Left colon (tissue), 2 donors: Measurements from ENCODE around the gene PATZ1. TPM values are rescaled to one million over a fixed set of nuclear protein-coding genes. Genes with fewer than 3 reads are reported as not detected.

ENCODE experiments used
- ATAC-seq: fragments of 200-7000 bp; cut with Tn5 transposase; one replicate; pipeline ENCODE4 v1.9.1; 2020; ENCODE audit warnings: mild to moderate bottlenecking, moderate library complexity
- DNase-seq, 2 donors: peaks; one replicate each; pipeline ENCODE4 v3.0.0-alpha.2; 2020
- intact Hi-C, 2 donors: fragments of 100-400 bp; cut with DNase I in 1 of 2; cut with micrococcal nuclease in 1 of 2; formaldehyde crosslinking; loops; one replicate each; pipeline versions ENCODE4 v1.11.2 to v1.14.0; 2022; cut with DNase I, micrococcal nuclease
- total RNA-seq, 2 donors: library from RNA; stranded (reverse); fragmentation: NEBNext Ultra II Directional; extraction: Animal tissue kit (Norgen Biotek cat#: 25700); gene quantifications; one replicate each; pipeline ENCODE4 v1.2.1, GENCODE V29; 2021
- donor health status: DM: no; HTN: no; CAD: no.
- donor health status: DM: yes; HTN: yes; CAD: no.

The PATZ1 gene
- total RNA-seq, 2 donors from 2014 or later = 11.0 to 15.0 TPM

- intact Hi-C loops = no loop called here
- peak; percentile 80 for ATAC-seq
- peak; percentile 97 to 98 for DNase-seq
Measured at GRCh38 chr22:31290494-31291471, 55.4 kb downstream of the PATZ1 start.

GRCh38 chr22:31289344-31289743 lies 56.8 kb downstream of the PATZ1 start:
- DNase-seq (peak; percentile 69 to 78), ATAC-seq (peak; percentile 42)
- intact Hi-C loops = no loop called here

GRCh38 chr22:31288496-31289240 lies 57.5 kb downstream of the PATZ1 start:
- DNase-seq (no peak), ATAC-seq (no peak)
- intact Hi-C loops = no loop called here

- no peak for ATAC-seq
- no peak for DNase-seq
- intact Hi-C loops = no loop called here
Measured at GRCh38 chr22:31287818-31288495, 58.2 kb downstream of the PATZ1 start.

- intact Hi-C loops = no loop called here
- ATAC-seq (no peak), DNase-seq (peak in 1 of 2 donors; percentile 62)
Measured at GRCh38 chr22:31286360-31287255, 59.5 kb downstream of the PATZ1 start.

GRCh38 chr22:31284281-31285155 lies 61.6 kb downstream of the PATZ1 start:
- intact Hi-C loops = no loop called here
- ATAC-seq = peak; percentile 8
- no peak for DNase-seq

GRCh38 chr22:31282748-31283468 lies 63.2 kb downstream of the PATZ1 start:
- intact Hi-C loops = no loop called here
- DNase-seq (no peak), ATAC-seq (peak; percentile 3)

GRCh38 chr22:31281733-31282132 lies 64.4 kb downstream of the PATZ1 start:
- intact Hi-C loops = no loop called here
- ATAC-seq (no peak), DNase-seq (no peak)

- intact Hi-C loops = loop anchor here in 1 of 2 donors (10.0 kb wide), 1 partner anchor 65 kb away; the partner anchor contains the start of gene LIMK2
- DNase-seq = no peak
- no peak for ATAC-seq
Measured at GRCh38 chr22:31279821-31280505, 66.2 kb downstream of the PATZ1 start.

GRCh38 chr22:31279327-31279669 lies 66.8 kb downstream of the PATZ1 start:
- DNase-seq (no peak), ATAC-seq (no peak)
- intact Hi-C loops = loop anchor here in 1 of 2 donors (10.0 kb wide), 1 partner anchor 64 kb away; the partner anchor contains the start of gene LIMK2

GRCh38 chr22:31278626-31279326 lies 67.4 kb downstream of the PATZ1 start:
- ATAC-seq = no peak
- intact Hi-C loops = loop anchor here in 1 of 2 donors (10.0 kb wide), 1 partner anchor 64 kb away; the partner anchor contains the start of gene LIMK2
- no peak for DNase-seq

- intact Hi-C loops = loop anchor here in 1 of 2 donors (10.0 kb wide), 1 partner anchor 63 kb away; the partner anchor contains the start of gene LIMK2
- ATAC-seq (peak; percentile 2), DNase-seq (no peak)
Measured at GRCh38 chr22:31278151-31278621, 68.0 kb downstream of the PATZ1 start.

GRCh38 chr22:31277741-31278140 lies 68.4 kb downstream of the PATZ1 start:
- ATAC-seq = no peak
- intact Hi-C loops = loop anchor here in 1 of 2 donors (10.0 kb wide), 1 partner anchor 63 kb away; the partner anchor contains the start of gene LIMK2

GRCh38 chr22:31276426-31277167 lies 69.5 kb downstream of the PATZ1 start:
- intact Hi-C loops = loop anchor here in 1 of 2 donors (10.0 kb wide), 1 partner anchor 62 kb away; the partner anchor contains the start of gene LIMK2
- DNase-seq (no peak), ATAC-seq (no peak)

More at GRCh38 chr22:31277741-31278140, 68.4 kb downstream of the PATZ1 start:
- DNase-seq = no peak
